ENCODE measurements around the gene ADGRF1.
"Not testable (repeated sequence)": the region's sequence is repeated elsewhere in the genome, so short reads cannot be mapped to it uniquely, and the experiment has no call there.

ADGRF1 gene

GRCh38 chr6:47042275-47042791 lies at the start of gene ADGRF1:
Gene ADGRF1 (minus strand): TSS chr6:47042332. CDS start chr6:47029061, 13,271 bp downstream.
- DNase-seq (ENCODE audit: low read depth): no peak

GRCh38 chr6:47090881-47091280 lies 48.7 kb upstream of the ADGRF1 start:
- DNase-seq (ENCODE audit: low read depth): no peak

GRCh38 chr6:47089473-47089872 lies 47.3 kb upstream of the ADGRF1 start:
- DNase-seq (ENCODE audit: low read depth): not testable (repeated sequence)

- no peak for DNase-seq (ENCODE audit: low read depth)
Measured at GRCh38 chr6:47086051-47086770, 44.1 kb upstream of the ADGRF1 start.

GRCh38 chr6:47084610-47085009 lies 42.5 kb upstream of the ADGRF1 start:
- no peak for DNase-seq (ENCODE audit: low read depth)

GRCh38 chr6:47083586-47084047 lies 41.5 kb upstream of the ADGRF1 start:
- DNase-seq (ENCODE audit: low read depth): no peak

- no peak for DNase-seq (ENCODE audit: low read depth)
Measured at GRCh38 chr6:47080083-47080596, 38.0 kb upstream of the ADGRF1 start.

GRCh38 chr6:47079638-47080037 lies 37.5 kb upstream of the ADGRF1 start:
- DNase-seq (ENCODE audit: low read depth): no peak

- DNase-seq (ENCODE audit: low read depth): no peak
Measured at GRCh38 chr6:47078991-47079390, 36.9 kb upstream of the ADGRF1 start.

GRCh38 chr6:47076422-47077344 lies 34.6 kb upstream of the ADGRF1 start:
- no peak for DNase-seq (ENCODE audit: low read depth)

- no peak for DNase-seq (ENCODE audit: low read depth)
Measured at GRCh38 chr6:47075741-47076421, 33.7 kb upstream of the ADGRF1 start.

GRCh38 chr6:47075168-47075567 lies 33.0 kb upstream of the ADGRF1 start:
- DNase-seq (ENCODE audit: low read depth): no peak

GRCh38 chr6:47073125-47074110 lies 31.3 kb upstream of the ADGRF1 start:
- no peak for DNase-seq (ENCODE audit: low read depth)

GRCh38 chr6:47072667-47073066 lies 30.5 kb upstream of the ADGRF1 start:
- DNase-seq (ENCODE audit: low read depth): no peak

GRCh38 chr6:47071681-47072080 lies 29.5 kb upstream of the ADGRF1 start:
- no peak for DNase-seq (ENCODE audit: low read depth)

- DNase-seq (ENCODE audit: low read depth): no peak
Measured at GRCh38 chr6:47070461-47070860, 28.3 kb upstream of the ADGRF1 start.

GRCh38 chr6:47069156-47069555 lies 27.0 kb upstream of the ADGRF1 start:
- DNase-seq (ENCODE audit: low read depth): no peak

GRCh38 chr6:47066418-47066817 lies 24.3 kb upstream of the ADGRF1 start:
- DNase-seq (ENCODE audit: low read depth): no peak

GRCh38 chr6:47064274-47064673 lies 22.1 kb upstream of the ADGRF1 start:
- DNase-seq (ENCODE audit: low read depth): no peak

- DNase-seq (ENCODE audit: low read depth): no peak
Measured at GRCh38 chr6:47062346-47062745, 20.2 kb upstream of the ADGRF1 start.

All from activated T-helper 1 cell treated with Interleukin-2 at 50 U/mL for 16 hours (primary cell).